HG02759 (cell line): Measurements from ENCODE around the gene IKBKE.

Experiments used
- ATAC-seq: cut with Tn5 transposase; IDR thresholded peaks from one replicate; pipeline ENCODE4 v1.9.1; 2021; ENCODE audit warnings: mild to moderate bottlenecking, moderate library complexity; ENCODE audit not compliant: unreplicated experiment

The IKBKE gene

GRCh38 chr1:206495011-206495461, 24.8 kb downstream of the IKBKE start:
- no peak for ATAC-seq

- peak; percentile 4 for ATAC-seq
These were observed 25.3 kb downstream of the IKBKE start for GRCh38 chr1:206495493-206496046.

- peak; percentile 70 for ATAC-seq
These were observed 26.0 kb downstream of the IKBKE start for GRCh38 chr1:206496131-206496793.

GRCh38 chr1:206497363-206497762, 27.1 kb downstream of the IKBKE start:
- ATAC-seq, result no peak

- ATAC-seq, result no peak
These were observed 27.5 kb downstream of the IKBKE start for GRCh38 chr1:206497774-206498173.

- ATAC-seq, result no peak
These were observed 28.4 kb downstream of the IKBKE start for GRCh38 chr1:206498685-206499084.

- ATAC-seq, result no peak
These were observed 29.8 kb downstream of the IKBKE start for GRCh38 chr1:206500046-206500445.

GRCh38 chr1:206501881-206502280, 31.6 kb downstream of the IKBKE start:
- ATAC-seq, result no peak

GRCh38 chr1:206502403-206502802, 32.1 kb downstream of the IKBKE start:
- no peak for ATAC-seq

- ATAC-seq, result no peak
These were observed 32.5 kb downstream of the IKBKE start for GRCh38 chr1:206502812-206503211.

- peak; percentile 41 for ATAC-seq
These were observed 33.5 kb downstream of the IKBKE start for GRCh38 chr1:206503591-206504362.

GRCh38 chr1:206504363-206504713, 34.1 kb downstream of the IKBKE start:
- ATAC-seq, result no peak

- no peak for ATAC-seq
These were observed 35.6 kb downstream of the IKBKE start for GRCh38 chr1:206505702-206506355.

GRCh38 chr1:206506405-206507283, 36.4 kb downstream of the IKBKE start:
- peak; percentile 27 for ATAC-seq

- ATAC-seq, result peak; percentile 70
These were observed 37.2 kb downstream of the IKBKE start, which contains the start of gene RASSF5 for GRCh38 chr1:206507284-206508129. Gene RASSF5, plus strand, starts transcription at chr1:206507531. Its CDS starts 72 bp downstream, at chr1:206507603.

GRCh38 chr1:206508130-206508889, 38.0 kb downstream of the IKBKE start:
- no peak for ATAC-seq

- no peak for ATAC-seq
These were observed 38.7 kb downstream of the IKBKE start for GRCh38 chr1:206508956-206509355.

GRCh38 chr1:206509612-206510257, 39.5 kb downstream of the IKBKE start:
- ATAC-seq, result no peak
